Measurements from ENCODE around the gene CAMK4.

The CAMK4 gene

DNA sequence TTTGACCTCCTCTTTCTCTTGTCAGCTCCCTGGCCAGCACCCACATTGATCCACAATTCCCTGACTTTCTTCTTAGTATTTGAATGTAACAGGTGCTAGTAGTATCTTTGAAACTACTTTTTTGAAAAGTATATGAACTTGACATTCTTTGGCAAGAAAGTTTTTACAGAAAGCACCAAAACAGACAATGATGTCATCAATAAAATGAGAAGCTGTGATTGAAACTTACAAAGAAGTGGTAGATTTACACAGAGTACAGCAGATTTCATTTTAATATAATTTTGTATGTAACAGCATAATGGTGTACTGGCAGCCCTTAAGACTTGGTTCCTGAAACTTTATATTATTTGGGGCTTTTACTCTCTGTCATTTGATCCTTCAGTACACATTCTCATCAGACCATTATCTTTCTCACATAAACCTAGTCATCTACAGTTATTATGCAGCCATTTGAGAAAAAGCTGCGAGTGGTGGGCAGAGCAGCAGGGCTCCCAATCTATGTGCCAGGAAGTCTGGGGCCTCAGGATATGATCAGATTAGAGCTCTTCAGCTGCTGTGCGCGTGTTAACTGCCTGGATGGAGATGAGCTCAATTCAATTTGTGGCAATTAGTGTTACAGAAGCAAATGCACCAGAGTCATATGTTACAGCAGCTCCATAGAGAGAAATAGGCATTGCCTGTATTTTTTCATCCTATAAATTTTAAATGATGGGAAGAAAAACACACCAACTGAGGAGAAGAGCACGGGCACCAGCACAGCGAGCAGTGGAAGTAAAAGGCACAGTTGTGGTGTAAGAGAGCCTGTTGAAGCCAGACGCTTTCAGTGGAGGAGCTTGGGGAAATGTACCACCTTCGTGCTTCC lies 162.0 kb downstream of the CAMK4 start:
- Histone ChIP-seq H3K9ac (ENCODE audit: low read length in 5 of 5) (no peak overlapping the region), H3K27ac (ENCODE audit: low read depth, low read length) (no peak overlapping the region), H3K36me3 (ENCODE audit: control insufficient read depth in 5 of 5, insufficient read depth in 5 of 5, low read length in 5 of 5) (no peaks in the 10 kb centered on the region), H3K4me1 (ENCODE audit: control insufficient read depth in 5 of 5, insufficient read depth in 5 of 5, low read length in 5 of 5) (no peaks in the 10 kb centered on the region), H3K9me3 (ENCODE audit: control insufficient read depth in 5 of 5, low read length in 5 of 5) (no peaks in the 10 kb centered on the region), H3K27me3 (ENCODE audit: control insufficient read depth in 5 of 5, insufficient read depth in 4 of 5, low read length in 5 of 5) (no peaks in the 10 kb centered on the region), H3K4me3 (ENCODE audit: low read depth in 1 of 5, low read length in 5 of 5) (no peak overlapping the region)

DNA sequence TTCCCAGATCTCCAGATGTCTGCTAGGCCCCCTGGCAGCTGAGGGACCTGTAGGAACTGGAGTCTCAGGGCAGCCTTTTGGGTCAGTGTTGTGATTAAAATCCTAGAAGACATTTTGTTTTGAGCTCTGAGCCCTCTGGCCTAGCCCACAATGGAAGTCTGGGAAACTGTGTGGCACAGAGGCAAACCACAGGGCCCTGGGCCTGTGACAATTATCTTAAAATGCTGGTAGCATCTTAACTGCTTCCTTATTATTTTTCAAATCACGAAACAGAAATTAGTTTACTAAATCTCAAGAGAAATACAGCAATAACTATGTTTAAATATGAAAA lies 162.6 kb downstream of the CAMK4 start:
- no peaks in the 10 kb centered on the region for H3K4me1 ChIP-seq (ENCODE audit: control insufficient read depth in 5 of 5, insufficient read depth in 5 of 5, low read length in 5 of 5)
- H3K27me3 ChIP-seq (ENCODE audit: control insufficient read depth in 5 of 5, insufficient read depth in 4 of 5, low read length in 5 of 5): no peaks in the 10 kb centered on the region
- no peaks in the 10 kb centered on the region for H3K9me3 ChIP-seq (ENCODE audit: control insufficient read depth in 5 of 5, low read length in 5 of 5)
- no peak overlapping the region for H3K9ac ChIP-seq (ENCODE audit: low read length in 5 of 5)
- H3K4me3 ChIP-seq (ENCODE audit: low read depth in 1 of 5, low read length in 5 of 5): no peak overlapping the region
- no peak overlapping the region for H3K27ac ChIP-seq (ENCODE audit: low read depth, low read length)
- no peaks in the 10 kb centered on the region for H3K36me3 ChIP-seq (ENCODE audit: control insufficient read depth in 5 of 5, insufficient read depth in 5 of 5, low read length in 5 of 5)

DNA sequence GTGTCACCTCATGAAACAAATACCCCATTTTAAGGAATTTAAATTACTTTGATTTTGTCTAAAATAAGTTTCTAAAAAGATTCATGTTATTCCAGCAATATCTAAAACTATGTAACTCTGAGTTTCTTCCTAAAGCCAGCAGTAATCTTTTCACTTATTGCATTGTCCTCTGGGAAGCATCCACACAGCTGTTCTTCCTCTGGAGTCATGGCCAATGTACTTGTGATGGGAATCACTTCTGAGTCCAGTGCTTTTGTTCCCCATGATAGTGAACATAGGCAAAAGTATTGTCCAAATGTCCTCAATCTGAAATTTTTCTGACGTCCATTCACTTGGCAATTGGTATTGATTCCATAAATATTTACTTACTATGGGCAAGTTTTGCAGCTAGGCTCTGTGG lies 163.2 kb downstream of the CAMK4 start:
- Histone ChIP-seq H3K9me3 (ENCODE audit: control insufficient read depth in 5 of 5, low read length in 5 of 5) (no peaks in the 10 kb centered on the region), H3K4me1 (ENCODE audit: control insufficient read depth in 5 of 5, insufficient read depth in 5 of 5, low read length in 5 of 5) (no peaks in the 10 kb centered on the region), H3K9ac (ENCODE audit: low read length in 5 of 5) (no peak overlapping the region), H3K36me3 (ENCODE audit: control insufficient read depth in 5 of 5, insufficient read depth in 5 of 5, low read length in 5 of 5) (no peaks in the 10 kb centered on the region), H3K27ac (ENCODE audit: low read depth, low read length) (no peak overlapping the region), H3K4me3 (ENCODE audit: low read depth in 1 of 5, low read length in 5 of 5) (no peak overlapping the region), H3K27me3 (ENCODE audit: control insufficient read depth in 5 of 5, insufficient read depth in 4 of 5, low read length in 5 of 5) (no peaks in the 10 kb centered on the region)

DNA sequence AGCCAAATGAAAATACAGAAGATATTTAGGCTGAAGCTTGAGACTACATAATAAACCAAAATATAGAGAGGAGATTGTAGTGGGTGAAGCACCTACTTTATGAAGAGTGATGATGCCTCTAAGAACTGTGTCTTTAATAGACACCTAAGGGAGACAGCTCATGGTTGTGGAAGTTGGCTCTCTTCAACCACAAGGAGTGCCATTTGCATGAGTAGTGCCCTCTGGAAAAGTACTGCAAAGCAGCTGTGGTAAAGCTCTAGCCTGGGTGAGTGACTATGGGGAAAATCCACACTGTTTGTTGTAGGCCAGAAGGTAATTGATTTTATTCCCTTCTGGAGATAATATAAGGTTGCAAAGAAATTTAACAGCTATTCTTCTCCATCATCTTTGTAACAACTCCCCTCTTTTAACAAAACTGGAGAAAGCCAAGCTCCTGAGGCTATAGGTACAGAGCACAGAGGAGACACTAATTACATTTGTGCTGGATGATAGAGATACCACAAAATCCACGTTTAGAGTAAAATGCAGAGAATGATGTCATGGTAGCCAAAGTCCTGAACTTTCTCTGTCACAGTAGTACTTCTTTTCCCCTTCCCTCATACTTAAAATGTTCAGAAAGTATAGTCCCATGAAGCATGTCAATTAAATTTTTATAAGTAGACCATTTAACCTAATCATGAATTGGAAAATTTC lies 165.4 kb downstream of the CAMK4 start:
- Histone ChIP-seq H3K9me3 (ENCODE audit: control insufficient read depth in 5 of 5, low read length in 5 of 5) (no peaks in the 10 kb centered on the region), H3K36me3 (ENCODE audit: control insufficient read depth in 5 of 5, insufficient read depth in 5 of 5, low read length in 5 of 5) (no peaks in the 10 kb centered on the region), H3K4me3 (ENCODE audit: low read depth in 1 of 5, low read length in 5 of 5) (no peak overlapping the region), H3K4me1 (ENCODE audit: control insufficient read depth in 5 of 5, insufficient read depth in 5 of 5, low read length in 5 of 5) (no peaks in the 10 kb centered on the region), H3K9ac (ENCODE audit: low read length in 5 of 5) (no peak overlapping the region), H3K27me3 (ENCODE audit: control insufficient read depth in 5 of 5, insufficient read depth in 4 of 5, low read length in 5 of 5) (no peaks in the 10 kb centered on the region), H3K27ac (ENCODE audit: low read depth, low read length) (no peak overlapping the region)

DNA sequence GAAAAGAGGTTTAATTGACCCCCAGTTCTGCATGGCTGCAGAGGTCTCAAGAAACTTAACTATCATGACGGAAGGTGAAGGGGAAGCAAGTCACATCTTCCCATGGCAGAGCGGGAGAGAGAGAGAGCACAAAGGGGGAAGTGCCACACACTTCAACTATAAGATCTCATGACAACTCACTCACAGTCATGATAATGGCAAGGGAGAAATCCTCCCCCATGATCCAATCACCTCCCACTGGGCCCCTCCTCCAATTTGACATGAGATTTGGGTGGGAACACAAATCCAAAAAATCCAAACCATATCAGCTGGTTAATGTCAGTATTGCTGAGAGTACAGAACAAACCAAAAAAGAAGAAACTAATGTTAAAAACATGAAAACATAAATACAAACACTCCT lies 168.0 kb downstream of the CAMK4 start:
- Histone ChIP-seq H3K36me3 (ENCODE audit: control insufficient read depth in 5 of 5, insufficient read depth in 5 of 5, low read length in 5 of 5) (no peaks in the 10 kb centered on the region), H3K9me3 (ENCODE audit: control insufficient read depth in 5 of 5, low read length in 5 of 5) (no peaks in the 10 kb centered on the region), H3K4me1 (ENCODE audit: control insufficient read depth in 5 of 5, insufficient read depth in 5 of 5, low read length in 5 of 5) (no peaks in the 10 kb centered on the region), H3K27ac (ENCODE audit: low read depth, low read length) (no peak overlapping the region), H3K4me3 (ENCODE audit: low read depth in 1 of 5, low read length in 5 of 5) (no peak overlapping the region), H3K27me3 (ENCODE audit: control insufficient read depth in 5 of 5, insufficient read depth in 4 of 5, low read length in 5 of 5) (no peaks in the 10 kb centered on the region), H3K9ac (ENCODE audit: low read length in 5 of 5) (no peak overlapping the region)

DNA sequence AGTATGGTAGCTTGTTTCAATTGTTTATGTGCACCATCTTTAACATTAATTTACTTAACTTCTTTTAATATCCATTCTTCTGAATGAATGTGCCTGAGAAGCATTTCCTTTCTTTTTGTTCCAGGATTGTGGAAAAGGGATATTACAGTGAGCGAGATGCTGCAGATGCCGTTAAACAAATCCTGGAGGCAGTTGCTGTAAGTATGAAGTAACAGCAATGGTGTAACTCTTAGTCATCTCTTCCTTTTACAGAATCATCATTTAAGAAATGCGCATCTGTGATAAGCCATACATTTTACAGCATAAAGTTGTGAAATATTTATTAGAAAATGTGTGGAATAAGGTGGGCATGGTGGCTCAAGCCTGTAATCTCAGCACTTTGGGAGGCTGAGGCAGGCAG lies 170.4 kb downstream of the CAMK4 start:
- H3K4me1 ChIP-seq (ENCODE audit: control insufficient read depth in 5 of 5, insufficient read depth in 5 of 5, low read length in 5 of 5): no peaks in the 10 kb centered on the region
- H3K9me3 ChIP-seq (ENCODE audit: control insufficient read depth in 5 of 5, low read length in 5 of 5): no peaks in the 10 kb centered on the region
- H3K9ac ChIP-seq (ENCODE audit: low read length in 5 of 5): no peak overlapping the region
- H3K27ac ChIP-seq (ENCODE audit: low read depth, low read length): no peak overlapping the region
- H3K4me3 ChIP-seq (ENCODE audit: low read depth in 1 of 5, low read length in 5 of 5): no peak overlapping the region
- H3K27me3 ChIP-seq (ENCODE audit: control insufficient read depth in 5 of 5, insufficient read depth in 4 of 5, low read length in 5 of 5): no peaks in the 10 kb centered on the region
- no peaks in the 10 kb centered on the region for H3K36me3 ChIP-seq (ENCODE audit: control insufficient read depth in 5 of 5, insufficient read depth in 5 of 5, low read length in 5 of 5)

DNA sequence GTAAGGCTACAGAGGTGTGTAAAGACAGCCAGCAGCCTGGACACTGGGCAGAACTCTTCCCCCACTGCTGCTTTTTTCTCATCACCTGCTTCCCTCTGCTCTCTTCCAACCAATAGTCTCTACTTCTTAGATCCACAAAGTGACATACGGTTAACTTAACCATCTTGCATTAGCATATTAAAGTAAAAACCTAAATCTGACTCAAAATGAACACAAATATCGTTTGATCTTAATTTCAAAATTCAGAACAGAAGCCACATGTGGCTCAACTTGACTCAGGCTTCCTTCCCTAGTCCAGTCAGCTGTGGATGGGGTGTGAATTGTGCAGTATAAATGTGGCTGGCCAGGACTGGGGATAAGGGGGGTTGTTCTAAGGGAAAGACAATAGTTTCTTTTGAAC lies 173.8 kb downstream of the CAMK4 start:
- Histone ChIP-seq H3K4me1 (ENCODE audit: control insufficient read depth in 5 of 5, insufficient read depth in 5 of 5, low read length in 5 of 5) (no peaks in the 10 kb centered on the region), H3K27ac (ENCODE audit: low read depth, low read length) (no peak overlapping the region), H3K4me3 (ENCODE audit: low read depth in 1 of 5, low read length in 5 of 5) (no peak overlapping the region), H3K36me3 (ENCODE audit: control insufficient read depth in 5 of 5, insufficient read depth in 5 of 5, low read length in 5 of 5) (no peaks in the 10 kb centered on the region), H3K9ac (ENCODE audit: low read length in 5 of 5) (no peak overlapping the region), H3K9me3 (ENCODE audit: control insufficient read depth in 5 of 5, low read length in 5 of 5) (peaks cover 0 to 3% (median 0%) of the 10 kb centered on the region in 5 donors), H3K27me3 (ENCODE audit: control insufficient read depth in 5 of 5, insufficient read depth in 4 of 5, low read length in 5 of 5) (no peaks in the 10 kb centered on the region)

DNA sequence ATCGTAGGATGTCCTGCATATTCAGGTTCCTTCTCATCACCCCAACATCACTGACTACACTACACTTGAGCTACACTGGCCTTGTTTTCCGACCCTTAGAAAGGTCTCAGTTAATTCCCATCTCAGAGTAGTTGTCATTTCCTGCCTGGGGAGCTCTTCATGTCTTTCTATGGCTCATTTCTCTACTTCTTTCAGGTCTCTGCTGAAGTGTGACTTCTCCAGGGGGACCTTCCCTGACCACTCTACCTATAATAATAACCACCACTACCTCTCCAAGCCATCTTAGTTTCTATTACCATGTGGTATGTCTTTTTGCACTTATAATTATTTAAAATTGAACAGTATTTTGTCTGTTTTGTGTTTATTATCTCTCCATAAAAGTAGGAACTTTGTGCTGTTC lies 174.9 kb downstream of the CAMK4 start:
- Histone ChIP-seq H3K27me3 (ENCODE audit: control insufficient read depth in 5 of 5, insufficient read depth in 4 of 5, low read length in 5 of 5) (no peaks in the 10 kb centered on the region), H3K27ac (ENCODE audit: low read depth, low read length) (no peak overlapping the region), H3K4me3 (ENCODE audit: low read depth in 1 of 5, low read length in 5 of 5) (no peak overlapping the region), H3K36me3 (ENCODE audit: control insufficient read depth in 5 of 5, insufficient read depth in 5 of 5, low read length in 5 of 5) (no peaks in the 10 kb centered on the region), H3K9me3 (ENCODE audit: control insufficient read depth in 5 of 5, low read length in 5 of 5) (peaks cover 0 to 3% (median 0%) of the 10 kb centered on the region in 5 donors), H3K4me1 (ENCODE audit: control insufficient read depth in 5 of 5, insufficient read depth in 5 of 5, low read length in 5 of 5) (no peaks in the 10 kb centered on the region), H3K9ac (ENCODE audit: low read length in 5 of 5) (no peak overlapping the region)

DNA sequence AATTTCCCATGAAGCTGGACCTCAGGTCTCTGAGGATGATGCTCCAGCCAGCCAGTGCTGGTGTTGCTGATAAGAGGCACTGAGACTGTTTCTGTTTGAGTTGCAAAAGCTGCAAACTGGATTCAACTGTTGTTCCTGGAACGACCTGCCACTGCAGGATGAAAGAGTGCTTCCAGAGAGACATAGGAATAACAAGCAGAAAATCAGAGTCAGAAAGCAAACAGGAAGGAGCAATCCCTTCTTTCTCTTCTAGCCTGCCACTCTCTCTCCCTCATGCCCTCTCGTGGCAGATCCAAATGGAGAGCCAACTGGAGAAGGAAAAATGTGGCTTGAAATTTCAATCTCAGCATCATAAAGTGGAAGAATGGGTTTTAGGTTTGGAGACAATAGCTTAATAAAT lies 177.7 kb downstream of the CAMK4 start:
- no peaks in the 10 kb centered on the region for H3K36me3 ChIP-seq (ENCODE audit: control insufficient read depth in 5 of 5, insufficient read depth in 5 of 5, low read length in 5 of 5)
- peaks cover 0 to 3% (median 0%) of the 10 kb centered on the region in 5 donors for H3K9me3 ChIP-seq (ENCODE audit: control insufficient read depth in 5 of 5, low read length in 5 of 5)
- no peaks in the 10 kb centered on the region for H3K27me3 ChIP-seq (ENCODE audit: control insufficient read depth in 5 of 5, insufficient read depth in 4 of 5, low read length in 5 of 5)
- no peak overlapping the region for H3K4me3 ChIP-seq (ENCODE audit: low read depth in 1 of 5, low read length in 5 of 5)
- H3K27ac ChIP-seq (ENCODE audit: low read depth, low read length): no peak overlapping the region
- H3K9ac ChIP-seq (ENCODE audit: low read length in 5 of 5): no peak overlapping the region
- H3K4me1 ChIP-seq (ENCODE audit: control insufficient read depth in 5 of 5, insufficient read depth in 5 of 5, low read length in 5 of 5): no peaks in the 10 kb centered on the region

DNA sequence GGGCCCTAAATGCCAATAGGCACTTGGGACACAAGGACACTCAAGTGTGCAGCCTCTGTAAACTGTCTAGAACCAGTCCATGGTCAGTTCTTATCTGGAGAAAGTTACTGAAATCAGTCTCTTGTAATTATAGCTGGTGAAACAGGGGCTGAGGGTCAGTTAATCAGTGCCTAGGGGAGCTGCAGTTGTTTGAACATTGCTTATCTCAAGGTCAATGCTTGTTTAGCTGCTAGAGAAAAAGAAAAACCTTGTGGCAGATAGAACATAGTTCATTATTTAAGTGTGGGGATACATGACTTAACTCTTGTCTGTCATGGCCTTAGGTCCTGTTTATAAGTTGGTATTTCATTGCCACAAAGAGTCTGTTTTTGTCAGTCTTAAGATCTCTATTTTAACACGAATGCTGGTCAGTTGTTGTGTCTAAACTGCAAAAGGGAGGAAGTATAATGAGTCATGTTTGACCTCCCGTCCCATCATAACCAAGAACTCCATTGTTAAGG lies 180.1 kb downstream of the CAMK4 start:
- Histone ChIP-seq H3K27ac (ENCODE audit: low read depth, low read length) (no peak overlapping the region), H3K4me3 (ENCODE audit: low read depth in 1 of 5, low read length in 5 of 5) (no peak overlapping the region), H3K9ac (ENCODE audit: low read length in 5 of 5) (no peak overlapping the region), H3K36me3 (ENCODE audit: control insufficient read depth in 5 of 5, insufficient read depth in 5 of 5, low read length in 5 of 5) (no peaks in the 10 kb centered on the region), H3K4me1 (ENCODE audit: control insufficient read depth in 5 of 5, insufficient read depth in 5 of 5, low read length in 5 of 5) (no peaks in the 10 kb centered on the region), H3K27me3 (ENCODE audit: control insufficient read depth in 5 of 5, insufficient read depth in 4 of 5, low read length in 5 of 5) (no peaks in the 10 kb centered on the region), H3K9me3 (ENCODE audit: control insufficient read depth in 5 of 5, low read length in 5 of 5) (peaks cover 0 to 3% (median 0%) of the 10 kb centered on the region in 5 donors)
